ENCODE results near the gene GDPD3. TPM values are rescaled to one million over a fixed set of nuclear protein-coding genes. Genes with fewer than 3 reads are reported as not detected.

Gene GDPD3
- total and polyA plus RNA-seq, 2 of the 13 experiments (the other 11 are each of a cell fraction or from before 2014, with no cell fraction given) = 18.7 to 20.6 TPM

DNA sequence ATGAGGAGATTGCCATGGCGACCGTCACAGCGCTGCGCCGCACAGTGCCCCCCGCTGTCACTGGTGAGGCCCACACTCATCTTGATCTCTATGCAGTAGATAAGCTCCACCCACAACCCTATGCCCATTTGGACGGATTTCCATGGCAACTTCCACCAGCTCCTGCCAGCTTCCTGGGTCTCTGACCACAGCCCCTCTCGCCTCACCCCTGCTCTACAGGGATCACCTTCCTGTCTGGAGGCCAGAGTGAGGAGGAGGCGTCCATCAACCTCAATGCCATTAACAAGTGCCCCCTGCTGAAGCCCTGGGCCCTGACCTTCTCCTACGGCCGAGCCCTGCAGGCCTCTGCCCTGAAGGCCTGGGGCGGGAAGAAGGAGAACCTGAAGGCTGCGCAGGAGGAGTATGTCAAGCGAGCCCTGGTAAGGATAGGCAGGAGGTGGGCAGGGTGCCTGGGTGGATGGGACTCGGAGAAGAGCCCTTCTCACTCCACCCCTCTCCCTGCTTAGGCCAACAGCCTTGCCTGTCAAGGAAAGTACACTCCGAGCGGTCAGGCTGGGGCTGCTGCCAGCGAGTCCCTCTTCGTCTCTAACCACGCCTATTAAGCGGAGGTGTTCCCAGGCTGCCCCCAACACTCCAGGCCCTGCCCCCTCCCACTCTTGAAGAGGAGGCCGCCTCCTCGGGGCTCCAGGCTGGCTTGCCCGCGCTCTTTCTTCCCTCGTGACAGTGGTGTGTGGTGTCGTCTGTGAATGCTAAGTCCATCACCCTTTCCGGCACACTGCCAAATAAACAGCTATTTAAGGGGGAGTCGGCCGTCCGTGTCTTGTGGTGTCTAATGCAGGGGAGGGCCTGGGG, 43.5 kb downstream of the GDPD3 start (continued):
- TF ChIP-seq, protein P1, sequence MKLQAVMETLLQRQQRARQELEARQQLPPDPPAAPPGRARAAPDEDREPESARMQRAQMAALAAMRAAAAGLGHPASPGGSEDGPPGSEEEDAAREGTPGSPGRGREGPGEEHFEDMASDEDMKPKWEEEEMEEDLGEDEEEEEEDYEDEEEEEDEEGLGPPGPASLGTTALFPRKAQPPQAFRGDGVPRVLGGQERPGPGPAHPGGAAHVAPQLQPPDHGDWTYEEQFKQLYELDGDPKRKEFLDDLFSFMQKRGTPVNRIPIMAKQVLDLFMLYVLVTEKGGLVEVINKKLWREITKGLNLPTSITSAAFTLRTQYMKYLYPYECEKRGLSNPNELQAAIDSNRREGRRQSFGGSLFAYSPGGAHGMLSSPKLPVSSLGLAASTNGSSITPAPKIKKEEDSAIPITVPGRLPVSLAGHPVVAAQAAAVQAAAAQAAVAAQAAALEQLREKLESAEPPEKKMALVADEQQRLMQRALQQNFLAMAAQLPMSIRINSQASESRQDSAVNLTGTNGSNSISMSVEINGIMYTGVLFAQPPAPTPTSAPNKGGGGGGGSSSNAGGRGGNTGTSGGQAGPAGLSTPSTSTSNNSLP (IDR thresholded peaks at IDR 0.05; ENCODE audit: low read depth, low read length) = no peak
- TF ChIP-seq NPAS2 (CRISPR knock-in tag; IDR thresholded peaks at IDR 0.05; ENCODE audit: borderline replicate concordance) = no peak
- TF ChIP-seq ARNTL (CRISPR knock-in tag; IDR thresholded peaks at IDR 0.05) = no peak
- no peak for TF ChIP-seq REL (CRISPR knock-in tag; conservative IDR thresholded peaks at IDR 0.05)
- no peak for TF ChIP-seq NR0B2 (CRISPR knock-in tag; IDR thresholded peaks at IDR 0.05)
- TF ChIP-seq ZNF281 (CRISPR knock-in tag; IDR thresholded peaks at IDR 0.05; ENCODE audit: borderline replicate concordance) = no peak
- TF ChIP-seq GRHL1 (CRISPR knock-in tag; conservative IDR thresholded peaks at IDR 0.05) = no peak
- TF ChIP-seq, protein P2, sequence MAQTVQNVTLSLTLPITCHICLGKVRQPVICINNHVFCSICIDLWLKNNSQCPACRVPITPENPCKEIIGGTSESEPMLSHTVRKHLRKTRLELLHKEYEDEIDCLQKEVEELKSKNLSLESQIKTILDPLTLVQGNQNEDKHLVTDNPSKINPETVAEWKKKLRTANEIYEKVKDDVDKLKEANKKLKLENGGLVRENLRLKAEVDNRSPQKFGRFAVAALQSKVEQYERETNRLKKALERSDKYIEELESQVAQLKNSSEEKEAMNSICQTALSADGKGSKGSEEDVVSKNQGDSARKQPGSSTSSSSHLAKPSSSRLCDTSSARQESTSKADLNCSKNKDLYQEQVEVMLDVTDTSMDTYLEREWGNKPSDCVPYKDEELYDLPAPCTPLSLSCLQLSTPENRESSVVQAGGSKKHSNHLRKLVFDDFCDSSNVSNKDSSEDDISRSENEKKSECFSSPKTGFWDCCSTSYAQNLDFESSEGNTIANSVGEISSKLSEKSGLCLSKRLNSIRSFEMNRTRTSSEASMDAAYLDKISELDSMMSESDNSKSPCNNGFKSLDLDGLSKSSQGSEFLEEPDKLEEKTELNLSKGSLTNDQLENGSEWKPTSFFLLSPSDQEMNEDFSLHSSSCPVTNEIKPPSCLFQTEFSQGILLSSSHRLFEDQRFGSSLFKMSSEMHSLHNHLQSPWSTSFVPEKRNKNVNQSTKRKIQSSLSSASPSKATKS (CRISPR knock-in tag; IDR thresholded peaks at IDR 0.05) = no peak
- TF ChIP-seq PHF21A (CRISPR knock-in tag; IDR thresholded peaks at IDR 0.05) = no peak
- TF ChIP-seq ZKSCAN1 (IDR thresholded peaks at IDR 0.05; ENCODE audit: low read length) = no peak
- TF ChIP-seq ZNF724P (CRISPR knock-in tag; IDR thresholded peaks at IDR 0.05; ENCODE audit: borderline replicate concordance) = no peak
- TF ChIP-seq ZNF383 (CRISPR knock-in tag; IDR thresholded peaks at IDR 0.05; ENCODE audit: borderline replicate concordance) = no peak
- no peak for TF ChIP-seq SNAPC2 (CRISPR knock-in tag; IDR thresholded peaks at IDR 0.05)
- TF ChIP-seq, protein P3, sequence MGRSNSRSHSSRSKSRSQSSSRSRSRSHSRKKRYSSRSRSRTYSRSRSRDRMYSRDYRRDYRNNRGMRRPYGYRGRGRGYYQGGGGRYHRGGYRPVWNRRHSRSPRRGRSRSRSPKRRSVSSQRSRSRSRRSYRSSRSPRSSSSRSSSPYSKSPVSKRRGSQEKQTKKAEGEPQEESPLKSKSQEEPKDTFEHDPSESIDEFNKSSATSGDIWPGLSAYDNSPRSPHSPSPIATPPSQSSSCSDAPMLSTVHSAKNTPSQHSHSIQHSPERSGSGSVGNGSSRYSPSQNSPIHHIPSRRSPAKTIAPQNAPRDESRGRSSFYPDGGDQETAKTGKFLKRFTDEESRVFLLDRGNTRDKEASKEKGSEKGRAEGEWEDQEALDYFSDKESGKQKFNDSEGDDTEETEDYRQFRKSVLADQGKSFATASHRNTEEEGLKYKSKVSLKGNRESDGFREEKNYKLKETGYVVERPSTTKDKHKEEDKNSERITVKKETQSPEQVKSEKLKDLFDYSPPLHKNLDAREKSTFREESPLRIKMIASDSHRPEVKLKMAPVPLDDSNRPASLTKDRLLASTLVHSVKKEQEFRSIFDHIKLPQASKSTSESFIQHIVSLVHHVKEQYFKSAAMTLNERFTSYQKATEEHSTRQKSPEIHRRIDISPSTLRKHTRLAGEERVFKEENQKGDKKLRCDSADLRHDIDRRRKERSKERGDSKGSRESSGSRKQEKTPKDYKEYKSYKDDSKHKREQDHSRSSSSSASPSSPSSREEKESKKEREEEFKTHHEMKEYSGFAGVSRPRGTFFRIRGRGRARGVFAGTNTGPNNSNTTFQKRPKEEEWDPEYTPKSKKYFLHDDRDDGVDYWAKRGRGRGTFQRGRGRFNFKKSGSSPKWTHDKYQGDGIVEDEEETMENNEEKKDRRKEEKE (IDR thresholded peaks at IDR 0.05) = no peak
- peak; percentile 25; the same call in 1 of the 2 replicates for TF ChIP-seq ZNF891 (CRISPR knock-in tag; IDR thresholded peaks at IDR 0.05)

All from HepG2 (cell line).